ENCODE measurements around the gene ADAM17. TPM values are rescaled to one million over a fixed set of nuclear protein-coding genes. Genes with fewer than 3 reads are reported as not detected.
A peak's percentile ranks its signal among the peaks of the same experiment; 100 is the strongest.

The ADAM17 gene
- total and polyA plus RNA-seq, 2 donors (not counting 1 experiment from before 2014, with no cell fraction given): 12.3 to 69.9 TPM

DNA sequence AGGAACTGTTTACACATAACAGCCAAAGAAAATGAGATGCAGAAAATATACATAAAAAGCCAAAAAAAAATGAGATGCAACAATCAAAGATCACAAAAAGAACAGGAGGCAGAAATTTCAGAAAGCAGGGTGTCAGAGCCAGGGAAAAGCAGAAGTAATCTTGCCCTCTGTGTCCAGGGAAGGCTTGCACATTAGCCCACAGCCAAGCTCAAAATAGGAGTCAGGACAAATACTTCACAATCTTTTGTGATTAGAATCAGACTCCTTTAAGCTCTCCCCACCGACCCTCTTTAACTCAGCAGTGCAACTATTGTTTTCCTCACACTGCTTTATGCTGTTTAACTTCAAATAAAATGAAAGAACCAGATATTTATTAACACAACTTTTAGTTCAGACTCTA, 46.7 kb downstream of the ADAM17 start:
- Histone ChIP-seq H3K4me1 (ENCODE audit: control insufficient read depth, extremely low read depth, insufficient read depth, low read length) (no peaks in the 10 kb centered on the region), H3K9me3 (ENCODE audit: control insufficient read depth, insufficient read depth, low read depth, low read length) (no peaks in the 10 kb centered on the region), H3K9ac (ENCODE audit: insufficient read depth, low read length) (no peak overlapping the region), H3K79me2 (ENCODE audit: control insufficient read depth, insufficient read depth, low read length) (no peaks in the 10 kb centered on the region), H3K27me3 (ENCODE audit: control insufficient read depth, insufficient read depth, low read length) (no peaks in the 10 kb centered on the region), H4K20me1 (ENCODE audit: control insufficient read depth, extremely low read depth, insufficient read depth, low read length) (no peaks in the 10 kb centered on the region), H3K27ac (ENCODE audit: insufficient read depth, low read length) (no peak overlapping the region), H3K36me3 (ENCODE audit: control insufficient read depth, insufficient read depth, low read length) (no peaks in the 10 kb centered on the region), H3K4me3 (replicated peaks in 1 of 4; ENCODE audit: control extremely low read depth in 1 of 4, insufficient read depth in 1 of 4, low read depth in 3 of 4, low read length in 4 of 4) (no peak overlapping the region), H2AFZ (ENCODE audit: low read length) (no peak overlapping the region), H3K4me2 (ENCODE audit: extremely low read depth, insufficient read depth, low read length) (no peak overlapping the region)
- DNase-seq (ENCODE audit: low read depth in 2 of 2): peak in 1 of 2 donors; percentile 26
- TF ChIP-seq, protein P1, sequence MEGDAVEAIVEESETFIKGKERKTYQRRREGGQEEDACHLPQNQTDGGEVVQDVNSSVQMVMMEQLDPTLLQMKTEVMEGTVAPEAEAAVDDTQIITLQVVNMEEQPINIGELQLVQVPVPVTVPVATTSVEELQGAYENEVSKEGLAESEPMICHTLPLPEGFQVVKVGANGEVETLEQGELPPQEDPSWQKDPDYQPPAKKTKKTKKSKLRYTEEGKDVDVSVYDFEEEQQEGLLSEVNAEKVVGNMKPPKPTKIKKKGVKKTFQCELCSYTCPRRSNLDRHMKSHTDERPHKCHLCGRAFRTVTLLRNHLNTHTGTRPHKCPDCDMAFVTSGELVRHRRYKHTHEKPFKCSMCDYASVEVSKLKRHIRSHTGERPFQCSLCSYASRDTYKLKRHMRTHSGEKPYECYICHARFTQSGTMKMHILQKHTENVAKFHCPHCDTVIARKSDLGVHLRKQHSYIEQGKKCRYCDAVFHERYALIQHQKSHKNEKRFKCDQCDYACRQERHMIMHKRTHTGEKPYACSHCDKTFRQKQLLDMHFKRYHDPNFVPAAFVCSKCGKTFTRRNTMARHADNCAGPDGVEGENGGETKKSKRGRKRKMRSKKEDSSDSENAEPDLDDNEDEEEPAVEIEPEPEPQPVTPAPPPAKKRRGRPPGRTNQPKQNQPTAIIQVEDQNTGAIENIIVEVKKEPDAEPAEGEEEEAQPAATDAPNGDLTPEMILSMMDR (conservative IDR thresholded peaks at IDR 0.05 in 1 of 2, IDR thresholded peaks at IDR 0.05 in 1 of 2; ENCODE audit: low read depth in 1 of 2, low read length in 2 of 2): no peak
- TF ChIP-seq EZH2 (IDR thresholded peaks at IDR 0.05; ENCODE audit: low read length, missing control alignments): no peak

DNA sequence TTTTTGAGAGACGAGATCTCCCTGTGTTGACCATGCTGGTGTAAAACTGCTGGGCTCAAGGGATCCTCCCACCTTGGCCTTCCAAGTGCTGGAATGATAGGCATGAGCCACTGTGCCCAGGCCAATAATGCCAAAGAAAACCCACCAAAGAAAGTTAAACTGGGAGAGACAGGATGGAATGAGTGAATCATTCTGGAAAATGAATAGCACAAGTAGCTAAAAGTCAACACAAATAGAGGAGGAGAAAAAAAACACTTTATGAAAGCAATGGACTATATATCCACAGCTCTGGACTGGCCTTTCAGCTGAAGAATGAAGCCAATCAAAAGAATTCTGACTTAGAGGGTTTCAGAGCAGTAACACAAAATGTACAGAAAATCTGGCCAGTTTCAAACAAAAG, 57.4 kb downstream of the ADAM17 start:
- no peak overlapping the region for H3K27ac ChIP-seq (ENCODE audit: insufficient read depth, low read length)

DNA sequence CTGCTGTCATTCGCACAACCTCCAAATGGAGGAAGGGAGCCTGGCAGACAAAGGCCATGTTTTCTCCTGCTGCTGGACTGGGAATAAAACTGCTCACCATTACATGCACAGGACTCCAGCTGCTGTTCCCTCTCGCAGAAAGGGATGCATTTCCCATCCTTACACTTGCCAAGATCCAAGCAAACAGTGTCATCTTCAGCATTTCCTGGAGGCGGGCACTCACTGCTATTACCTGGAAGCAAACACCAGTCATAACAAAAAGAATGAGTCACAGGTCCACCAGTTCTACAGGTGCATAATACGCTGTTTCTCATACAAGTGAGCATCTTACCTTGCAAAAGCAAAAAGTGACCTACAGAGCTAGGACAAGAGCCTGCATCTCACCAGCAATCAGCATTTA, 58.6 kb downstream of the ADAM17 start:
- Histone ChIP-seq H3K9me3 (ENCODE audit: control insufficient read depth, insufficient read depth, low read depth, low read length) (no peaks in the 10 kb centered on the region), H3K4me1 (ENCODE audit: control insufficient read depth, extremely low read depth, insufficient read depth, low read length) (no peaks in the 10 kb centered on the region), H3K4me2 (ENCODE audit: extremely low read depth, insufficient read depth, low read length) (no peak overlapping the region), H2AFZ (ENCODE audit: low read length) (no peak overlapping the region), H3K36me3 (ENCODE audit: control insufficient read depth, insufficient read depth, low read length) (peaks cover 13% of the 10 kb centered on the region), H3K27me3 (ENCODE audit: control insufficient read depth, insufficient read depth, low read length) (no peaks in the 10 kb centered on the region), H4K20me1 (ENCODE audit: control insufficient read depth, extremely low read depth, insufficient read depth, low read length) (no peaks in the 10 kb centered on the region), H3K9ac (ENCODE audit: insufficient read depth, low read length) (no peak overlapping the region), H3K27ac (ENCODE audit: insufficient read depth, low read length) (no peak overlapping the region), H3K4me3 (replicated peaks in 1 of 4; ENCODE audit: control extremely low read depth in 1 of 4, insufficient read depth in 1 of 4, low read depth in 3 of 4, low read length in 4 of 4) (no peak overlapping the region), H3K79me2 (ENCODE audit: control insufficient read depth, insufficient read depth, low read length) (no peaks in the 10 kb centered on the region)
- DNase-seq (ENCODE audit: low read depth in 2 of 2): no peak
- TF ChIP-seq, protein P1 (conservative IDR thresholded peaks at IDR 0.05 in 1 of 2, IDR thresholded peaks at IDR 0.05 in 1 of 2; ENCODE audit: low read depth in 1 of 2, low read length in 2 of 2): no peak
- no peak for TF ChIP-seq EZH2 (IDR thresholded peaks at IDR 0.05; ENCODE audit: low read length, missing control alignments)

More for the DNA sequence above, 57.4 kb downstream of the ADAM17 start:
- peaks cover 13% of the 10 kb centered on the region for H3K36me3 ChIP-seq (ENCODE audit: control insufficient read depth, insufficient read depth, low read length)
- no peak overlapping the region for H3K9ac ChIP-seq (ENCODE audit: insufficient read depth, low read length)
- no peaks in the 10 kb centered on the region for H3K79me2 ChIP-seq (ENCODE audit: control insufficient read depth, insufficient read depth, low read length)
- no peak overlapping the region for H3K4me3 ChIP-seq (replicated peaks in 1 of 4; ENCODE audit: control extremely low read depth in 1 of 4, insufficient read depth in 1 of 4, low read depth in 3 of 4, low read length in 4 of 4)
- H3K4me1 ChIP-seq (ENCODE audit: control insufficient read depth, extremely low read depth, insufficient read depth, low read length): no peaks in the 10 kb centered on the region
- H2AFZ ChIP-seq (ENCODE audit: low read length): no peak overlapping the region
- TF ChIP-seq, protein P1 (conservative IDR thresholded peaks at IDR 0.05 in 1 of 2, IDR thresholded peaks at IDR 0.05 in 1 of 2; ENCODE audit: low read depth in 1 of 2, low read length in 2 of 2): no peak
- TF ChIP-seq EZH2 (IDR thresholded peaks at IDR 0.05; ENCODE audit: low read length, missing control alignments): no peak
- H3K9me3 ChIP-seq (ENCODE audit: control insufficient read depth, insufficient read depth, low read depth, low read length): no peaks in the 10 kb centered on the region
- DNase-seq (ENCODE audit: low read depth in 2 of 2): peak in 1 of 2 donors; percentile 66
- no peaks in the 10 kb centered on the region for H4K20me1 ChIP-seq (ENCODE audit: control insufficient read depth, extremely low read depth, insufficient read depth, low read length)
- H3K4me2 ChIP-seq (ENCODE audit: extremely low read depth, insufficient read depth, low read length): no peak overlapping the region
- no peaks in the 10 kb centered on the region for H3K27me3 ChIP-seq (ENCODE audit: control insufficient read depth, insufficient read depth, low read length)

All from fibroblast of lung (primary cell).